Posterior vena cava (tissue), 2 donors: ENCODE results near the gene FNDC3A. TPM values are rescaled to one million over a fixed set of nuclear protein-coding genes. Genes with fewer than 3 reads are reported as not detected.

Experiments
- DNase-seq: peaks from one replicate; pipeline ENCODE4 v3.0.0-alpha.2; 2020; ENCODE audit warnings: low spot score
- intact Hi-C, 2 donors: fragments of 100-400 bp; cut with DNase I; formaldehyde crosslinking; loops; one replicate each; pipeline versions ENCODE4 v1.14.1 to v1.14.2; 2022 to 2023
- total RNA-seq, 2 donors: library from RNA; stranded (reverse); fragmentation: NEBNext Ultra II Directional; extraction: Animal tissue kit (Norgen Biotek cat#: 25700); gene quantifications; one replicate each; pipeline ENCODE4 v1.2.1, GENCODE V29; 2021
- donor health status: DM: yes; HTN: yes; CAD: no.
- donor health status: DM: yes; HTN: yes; CAD: no.

FNDC3A gene
- total RNA-seq, 2 donors from 2014 or later = 49.0 to 52.1 TPM

DNA sequence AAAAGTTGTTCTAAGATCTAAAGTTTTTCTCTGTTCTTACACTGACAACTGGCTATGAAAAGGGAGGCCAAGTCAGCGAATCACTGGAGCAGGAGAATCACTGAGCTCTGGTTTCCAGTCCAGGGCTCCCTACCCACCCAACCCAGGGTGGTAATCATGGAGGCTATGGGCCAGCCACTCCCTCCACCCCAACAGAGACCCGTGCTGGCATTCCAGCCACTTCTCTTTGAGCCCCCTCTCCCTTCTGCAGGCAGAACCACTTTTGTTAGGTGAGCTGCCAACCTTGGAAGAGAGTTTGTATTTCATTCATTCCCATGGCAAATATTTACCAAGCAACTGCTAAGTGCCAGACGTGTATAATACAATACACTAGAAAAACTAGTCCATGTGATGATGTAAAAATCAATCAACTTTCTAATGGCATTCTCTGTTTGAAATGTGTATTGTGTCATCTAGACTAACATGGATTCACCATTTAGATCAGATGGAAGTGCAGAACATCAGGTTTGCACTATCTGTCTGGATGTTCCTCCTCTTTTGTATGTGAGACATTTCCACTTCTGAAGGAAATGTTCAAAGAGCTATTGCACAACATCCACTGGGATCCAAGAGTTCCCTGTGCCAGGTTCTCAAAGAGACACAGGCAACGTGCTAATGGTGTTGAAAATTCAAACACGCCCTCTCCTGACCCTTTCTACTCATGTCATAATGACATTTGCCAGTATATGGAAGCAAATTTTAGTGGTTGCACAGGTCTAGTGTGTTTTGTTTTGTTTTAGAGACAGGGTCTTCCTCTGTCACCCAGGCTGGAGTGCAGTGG lies 249.7 kb downstream of the FNDC3A start:
- DNase-seq = no peak
- intact Hi-C loops = no loop called here

DNA sequence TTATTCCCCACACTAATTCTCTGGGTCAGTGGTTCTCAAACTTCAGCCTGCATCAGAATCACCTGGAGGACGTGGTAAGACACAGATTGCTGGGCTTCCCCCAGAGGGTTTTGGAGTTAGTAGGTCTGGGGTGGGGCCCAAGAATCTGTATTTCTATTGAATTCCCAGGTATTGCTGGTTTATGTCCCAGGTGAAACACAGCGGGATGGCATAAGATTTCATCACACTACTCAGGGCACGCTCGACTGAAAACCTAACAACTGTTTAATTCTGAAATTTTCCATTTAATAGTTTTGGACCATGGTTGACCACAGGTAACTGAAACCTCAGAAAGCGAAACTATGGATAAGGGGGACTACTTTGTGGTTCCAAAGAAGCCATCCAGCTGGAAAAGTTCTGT lies 250.9 kb downstream of the FNDC3A start:
- intact Hi-C loops = no loop called here
- no peak for DNase-seq

DNA sequence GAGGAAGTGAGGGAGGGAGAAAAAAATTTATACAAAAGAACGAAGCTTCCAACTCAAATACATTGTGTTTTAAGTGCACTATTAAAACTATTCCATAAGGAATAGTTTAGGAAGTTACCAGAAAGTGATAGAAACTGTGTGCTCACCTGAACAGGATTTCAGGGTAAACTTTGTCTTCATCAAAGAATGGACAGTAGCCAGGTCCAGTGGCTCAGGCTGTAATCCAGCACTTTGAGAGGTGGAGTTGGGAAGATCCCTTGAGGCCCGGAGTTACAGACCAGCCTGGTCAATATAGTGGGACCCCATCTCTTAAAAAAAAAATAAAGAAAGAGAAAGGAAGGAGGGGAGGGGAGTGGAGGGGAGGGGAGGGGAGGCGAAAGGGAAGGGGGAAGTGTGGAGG lies 259.0 kb downstream of the FNDC3A start:
- intact Hi-C loops = no loop called here
- DNase-seq = no peak

DNA sequence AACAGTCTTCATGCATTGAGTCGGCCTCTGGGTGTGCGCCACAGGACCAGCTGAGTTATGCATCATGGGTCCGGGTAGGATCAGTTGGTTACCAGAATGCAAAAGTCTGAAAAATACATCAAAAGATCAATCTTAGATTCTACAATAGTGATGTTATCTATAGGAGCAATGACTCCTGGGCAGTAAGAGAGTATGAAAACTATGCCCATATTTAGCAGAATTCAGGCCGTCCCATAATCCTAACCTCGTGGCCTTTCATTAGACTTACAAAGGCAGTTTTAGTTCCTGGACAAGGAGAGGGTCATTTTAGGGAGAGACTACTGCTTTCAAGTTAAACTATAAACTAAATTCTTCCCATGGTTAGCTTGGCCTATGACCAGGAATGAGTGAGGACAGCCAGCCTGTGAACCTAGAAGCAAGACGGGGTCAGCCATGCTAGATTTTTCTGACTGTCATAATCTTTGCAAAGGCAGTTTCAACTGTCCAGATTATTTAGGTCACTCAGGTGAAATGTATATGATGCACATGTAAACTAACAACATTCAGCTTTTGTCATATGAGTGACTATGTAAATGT lies 260.2 kb downstream of the FNDC3A start:
- DNase-seq = no peak
- intact Hi-C loops = no loop called here

DNA sequence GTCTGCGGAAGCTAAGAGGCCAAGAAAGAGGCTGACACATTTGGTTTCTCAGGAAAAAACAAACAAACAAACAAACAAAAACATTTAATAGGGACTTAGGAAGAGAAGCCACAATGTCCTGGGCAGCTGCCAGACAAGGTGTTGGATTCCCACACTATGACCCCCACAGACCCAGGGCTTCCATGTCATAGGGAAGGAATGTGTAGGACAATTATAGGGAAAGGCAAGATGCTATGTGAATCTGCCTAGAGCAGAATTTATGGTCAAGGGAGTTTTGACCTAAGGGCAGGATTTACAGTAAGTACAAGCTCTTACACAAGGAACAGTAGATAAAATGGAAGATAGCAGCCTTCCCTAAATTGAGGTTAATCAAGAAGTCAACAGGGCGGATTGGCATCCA lies 262.9 kb downstream of the FNDC3A start:
- intact Hi-C loops = no loop called here
- no peak for DNase-seq

DNA sequence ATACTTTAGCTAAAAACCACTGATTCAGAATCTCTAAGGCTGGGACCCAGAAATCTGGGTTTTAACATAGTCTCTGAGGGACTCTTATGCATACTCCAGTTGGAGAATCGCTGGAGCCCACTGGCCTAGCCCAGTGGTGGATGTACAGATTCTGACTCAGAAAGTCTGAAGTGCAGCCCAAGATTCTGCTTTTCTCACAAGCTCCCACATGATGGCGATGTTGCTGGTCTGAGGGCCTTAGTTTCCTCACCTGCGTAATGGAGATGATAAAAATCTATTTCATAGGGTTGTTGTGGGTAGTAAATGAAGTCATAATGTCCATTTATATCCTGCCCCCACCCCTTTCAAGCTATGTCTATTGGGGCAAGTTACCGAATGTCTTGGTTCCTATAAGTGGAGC lies 264.3 kb downstream of the FNDC3A start:
- DNase-seq = no peak
- intact Hi-C loops = no loop called here

DNA sequence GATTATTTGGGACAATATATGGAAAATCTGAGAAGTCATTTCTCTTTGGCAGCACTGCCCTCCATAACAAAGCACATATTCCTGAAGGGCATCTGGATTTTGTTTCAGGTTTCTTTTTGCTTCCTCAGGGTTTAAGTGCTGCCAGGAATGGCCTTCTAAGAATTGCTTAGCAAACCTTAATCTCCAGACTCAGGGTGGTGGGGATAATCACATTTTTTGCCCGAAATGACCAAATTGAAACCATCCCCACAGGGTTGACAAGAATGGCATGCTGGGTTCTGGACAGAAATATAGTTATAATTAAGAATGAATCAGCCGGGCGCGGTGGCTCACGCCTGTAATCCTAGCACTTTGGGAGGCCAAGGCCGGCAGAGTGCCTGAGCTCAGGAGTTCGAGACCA lies 265.6 kb downstream of the FNDC3A start:
- intact Hi-C loops = no loop called here
- no peak for DNase-seq

DNA sequence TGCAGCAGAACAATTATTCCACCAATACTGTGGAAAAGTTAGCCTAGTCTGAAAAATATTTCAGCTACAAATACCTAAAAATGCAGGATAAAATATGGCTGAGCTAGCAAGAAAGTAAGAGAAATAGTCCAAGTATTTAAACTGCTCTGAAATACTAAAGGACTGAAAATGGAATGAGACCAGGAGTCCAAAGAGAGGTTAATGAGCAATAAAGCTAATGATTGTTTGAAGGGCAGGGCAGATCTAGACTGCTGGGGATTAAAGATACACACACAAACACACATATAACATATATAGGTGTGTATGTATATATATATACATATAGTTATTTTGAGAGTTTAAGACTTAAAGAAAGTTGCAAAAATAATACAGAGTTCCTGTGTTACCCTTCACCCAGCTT lies 269.4 kb downstream of the FNDC3A start:
- intact Hi-C loops = no loop called here

DNA sequence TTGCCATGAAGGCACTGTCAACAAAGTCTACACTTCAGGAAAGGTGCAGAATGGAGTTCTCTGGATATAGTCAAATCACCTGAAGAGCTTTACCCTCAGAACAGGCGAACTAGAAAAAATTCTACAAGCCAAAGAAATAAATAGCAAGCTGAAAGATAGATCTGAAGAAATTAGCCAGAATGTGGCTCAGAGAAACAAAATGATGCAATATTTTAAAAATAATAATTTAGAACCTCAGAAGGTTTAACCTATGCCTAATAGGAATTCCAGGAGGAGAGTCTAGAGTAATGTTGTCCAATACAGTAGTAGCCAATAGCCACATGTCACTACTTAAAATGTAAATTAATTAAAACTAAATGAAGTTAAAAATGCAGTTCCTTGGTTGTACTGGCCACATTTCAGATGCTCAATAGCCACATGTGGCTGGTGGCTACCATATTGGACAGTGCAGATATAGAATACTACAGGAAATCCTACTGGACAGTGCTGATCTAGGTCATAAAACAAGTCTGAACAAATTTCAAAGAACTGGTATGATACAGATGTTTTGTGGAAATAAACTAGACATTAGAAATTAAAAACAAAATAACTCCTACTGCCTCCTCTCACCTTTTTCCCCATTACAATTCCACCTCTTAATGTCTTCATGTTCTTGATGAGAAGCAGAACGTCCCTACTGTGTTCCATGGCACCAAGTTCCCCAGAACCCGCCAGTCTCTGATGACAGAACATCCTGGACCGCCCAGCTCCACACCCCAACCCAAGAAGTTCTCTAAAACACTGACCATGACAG lies 271.3 kb downstream of the FNDC3A start:
- no peak for DNase-seq
- intact Hi-C loops = no loop called here

More for the DNA sequence above, 269.4 kb downstream of the FNDC3A start:
- no peak for DNase-seq

DNA sequence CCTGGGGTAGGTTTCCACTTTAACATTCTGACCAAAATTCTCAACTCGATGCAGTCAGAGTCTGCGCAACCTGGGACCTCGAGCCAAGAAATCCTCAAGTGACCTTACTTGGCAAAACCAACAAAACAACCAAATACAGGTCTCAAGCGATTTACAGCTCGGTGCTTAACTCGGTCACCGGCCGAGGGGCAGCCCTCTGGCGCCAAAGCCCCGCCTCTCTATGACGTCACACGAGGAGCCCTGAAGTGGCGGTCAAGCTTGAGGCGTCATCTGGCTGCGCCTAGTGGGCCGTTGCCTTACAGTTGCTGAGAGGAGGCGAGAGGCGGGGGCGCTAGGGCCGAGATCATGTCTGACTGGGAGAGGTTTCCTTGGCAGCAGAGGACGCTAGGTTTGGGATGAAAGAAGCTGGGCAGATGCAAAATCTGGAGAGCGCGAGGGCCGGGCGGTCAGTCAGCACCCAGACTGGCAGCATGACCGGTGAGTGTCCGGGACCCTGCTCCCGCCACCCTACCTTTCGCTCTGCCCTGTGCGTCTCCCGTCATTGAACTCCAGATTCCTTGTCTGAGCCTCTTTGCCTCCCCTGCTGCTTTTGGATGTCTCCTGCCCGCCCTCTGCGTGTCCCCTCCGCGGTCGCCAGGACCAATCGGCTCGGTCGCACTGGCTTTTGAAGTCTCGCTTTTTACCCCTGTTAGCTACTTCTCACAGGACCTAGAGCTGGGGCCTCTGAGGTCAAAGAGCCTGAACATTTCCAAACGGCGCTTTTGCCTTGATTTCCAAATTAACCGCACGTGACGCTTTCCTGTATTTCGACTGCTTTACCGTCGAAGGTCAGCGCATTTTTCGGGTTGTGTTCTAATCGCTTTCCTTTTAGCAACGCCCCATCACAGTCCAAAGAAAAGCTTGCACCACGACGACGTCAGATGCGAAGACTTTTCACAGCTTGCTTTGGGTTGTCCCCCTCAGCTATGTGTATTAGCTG lies 272.2 kb downstream of the FNDC3A start, which contains the start of gene CDADC1:
TSS of gene CDADC1 (plus strand) at position 283 of the 979 bp plus-strand sequence. CDS start at position 396, 113 bp downstream.
- DNase-seq = peak; percentile 100
- intact Hi-C loops = no loop called here

DNA sequence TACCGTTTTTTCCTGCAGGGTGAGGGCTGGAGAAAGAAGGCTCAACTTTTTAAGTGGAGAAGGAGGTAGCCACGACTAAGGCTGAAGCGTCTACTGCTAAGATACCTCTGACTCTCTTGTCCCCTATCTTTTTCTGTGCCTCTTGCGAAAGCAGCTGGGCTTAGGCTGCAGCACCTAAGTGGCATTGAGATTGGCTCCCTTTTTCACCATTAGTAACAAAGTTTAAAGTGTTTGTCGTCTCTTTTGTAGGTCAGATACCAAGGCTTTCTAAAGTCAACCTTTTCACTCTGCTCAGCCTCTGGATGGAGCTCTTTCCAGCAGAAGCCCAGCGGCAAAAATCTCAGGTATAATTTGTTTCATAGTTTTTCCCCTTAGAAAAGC lies 272.9 kb downstream of the FNDC3A start:
- intact Hi-C loops = no loop called here
- no peak for DNase-seq

DNA sequence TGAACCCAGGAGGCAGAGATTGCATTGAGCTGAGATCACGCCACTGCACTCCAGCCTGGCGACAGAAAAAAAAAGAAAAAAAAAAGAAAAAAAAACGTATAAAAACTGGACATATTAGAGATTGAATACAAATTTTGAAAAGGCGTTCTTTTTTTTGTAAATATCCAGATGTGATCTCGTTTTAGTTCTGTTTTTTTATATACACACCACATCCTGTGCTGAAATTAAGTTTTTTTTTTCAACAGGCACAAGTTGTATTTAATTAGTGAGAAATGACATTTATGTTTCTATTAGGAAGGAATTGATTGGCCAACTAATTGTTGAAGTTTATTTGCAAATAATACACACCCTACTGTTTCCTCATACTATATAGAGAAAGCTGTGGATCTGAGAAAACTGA lies 275.6 kb downstream of the FNDC3A start:
- intact Hi-C loops = no loop called here
- no peak for DNase-seq

DNA sequence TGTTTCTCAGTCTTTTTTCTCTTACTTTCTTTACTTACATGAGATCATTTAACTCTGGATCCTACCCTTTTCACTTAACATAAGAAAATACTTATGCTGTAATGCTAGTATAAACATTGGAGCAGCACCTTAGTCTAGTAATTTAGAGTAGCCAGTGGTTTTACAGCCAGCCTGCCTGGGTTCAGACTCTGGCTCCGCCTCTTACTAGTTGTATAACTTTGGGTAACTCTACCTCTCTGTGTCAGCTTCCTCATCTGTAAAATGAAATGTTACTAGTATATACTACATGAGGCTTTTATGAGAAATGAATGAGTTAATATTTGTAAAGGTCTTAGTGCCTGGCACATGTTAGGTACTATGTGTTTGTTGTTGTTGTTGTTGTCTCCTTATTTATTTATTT lies 277.6 kb downstream of the FNDC3A start:
- DNase-seq = no peak
- intact Hi-C loops = no loop called here

DNA sequence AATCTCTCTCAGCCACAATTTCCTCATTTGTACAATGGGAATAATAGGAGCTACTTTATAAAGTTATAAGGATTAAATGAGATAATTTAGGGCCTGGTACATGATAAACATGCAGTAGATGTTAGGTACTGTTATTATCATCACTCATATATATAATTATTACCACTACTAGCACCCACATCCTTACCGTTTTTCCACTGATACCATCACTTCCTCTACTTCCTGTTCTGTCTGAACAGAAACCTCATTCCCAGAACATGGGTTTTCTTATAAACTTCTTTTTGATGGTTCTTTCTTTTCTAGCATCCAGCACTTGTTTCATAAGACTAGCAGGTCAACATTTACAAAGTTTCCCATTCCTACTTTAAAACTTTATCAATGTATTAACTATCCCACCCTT lies 278.3 kb downstream of the FNDC3A start:
- no peak for DNase-seq
- intact Hi-C loops = no loop called here

DNA sequence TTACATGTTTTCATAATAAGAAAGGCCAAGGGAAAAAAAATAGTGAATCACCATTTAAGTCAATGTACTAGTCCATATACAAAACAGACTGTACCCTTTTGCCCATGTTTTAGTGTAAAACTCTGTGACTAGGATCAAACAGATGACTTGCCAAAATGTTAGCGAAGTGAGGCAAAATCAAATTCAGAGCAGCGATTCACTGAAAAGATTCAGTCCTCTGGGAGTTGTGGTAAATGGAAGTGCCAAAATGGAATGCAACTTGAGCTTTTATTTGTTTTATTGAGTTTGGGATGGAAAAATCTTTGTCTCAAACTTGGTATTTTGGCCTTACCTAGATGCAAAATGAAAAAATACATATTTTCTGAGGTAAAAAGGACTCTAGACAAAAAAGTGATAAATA lies 281.1 kb downstream of the FNDC3A start:
- no peak for DNase-seq

DNA sequence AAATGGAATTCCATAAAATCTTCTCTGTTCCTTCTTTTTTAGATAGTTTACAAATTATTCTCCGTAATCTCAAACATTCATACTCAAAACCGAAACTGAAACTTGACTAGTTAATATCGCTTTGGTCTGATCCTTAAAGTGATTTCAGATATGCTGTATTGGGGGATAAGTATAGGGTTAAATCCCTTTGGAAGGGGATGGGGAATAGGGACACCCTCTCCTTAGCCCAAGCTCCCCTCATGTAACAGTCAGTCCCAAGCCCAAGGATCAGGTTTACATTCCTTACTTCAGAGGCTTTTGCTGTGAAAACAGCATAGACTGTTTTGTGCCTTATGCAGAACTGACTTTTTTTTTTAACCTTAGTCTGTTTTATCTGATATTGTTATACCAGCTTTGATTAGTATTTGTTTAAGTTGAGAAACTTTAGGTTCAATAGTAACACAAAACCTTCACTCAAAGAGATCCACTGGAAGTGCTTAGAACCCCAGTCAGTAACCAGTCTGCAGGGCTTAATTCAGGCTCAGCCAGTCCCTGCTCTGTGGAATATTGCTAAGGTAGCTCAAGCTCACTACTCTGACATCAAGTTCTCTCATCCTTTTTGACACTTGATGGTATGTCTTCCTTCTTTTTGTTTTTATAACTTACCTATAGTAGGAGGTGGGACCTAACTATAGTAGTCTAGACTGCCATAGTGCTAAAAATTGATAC lies 282.5 kb downstream of the FNDC3A start:
- intact Hi-C loops = no loop called here
- no peak for DNase-seq

More for the DNA sequence above, 281.1 kb downstream of the FNDC3A start:
- intact Hi-C loops = no loop called here
